ENCODE results near the gene APBB2. TPM values are rescaled to one million over a fixed set of nuclear protein-coding genes. Genes with fewer than 3 reads are reported as not detected.

The APBB2 gene
- total RNA-seq: 100 to 1,000 TPM; 139 to 248 (median 203) TPM

- TF ChIP-seq CTCF (IDR thresholded peaks at IDR 0.05) (peak; percentile 69 to 95 (median 74)), POLR2A (IDR thresholded peaks at IDR 0.05) (peak; percentile 62 to 83), EP300 (IDR thresholded peaks at IDR 0.05) (peak in 1 of 2 donors; percentile 93)
- Histone ChIP-seq H3K27ac (peak within 1 kb of the TSS; percentile 38 to 87 (median 80)), H3K36me3 (no peaks in the 10 kb centered on the region), H3K4me3 (peak within 1 kb of the TSS; percentile 69 to 91 (median 86)), H3K4me1 (peaks cover 0 to 62% (median 12%) of the 10 kb centered on the region in 4 donors), H3K27me3 (no peaks in the 10 kb centered on the region), H3K9me3 (no peaks in the 10 kb centered on the region)
- peak; percentile 83 to 86 for DNase-seq (ENCODE audit: low spot score in 2 of 2)
- 0 to 5% methylated on average over 8 to 59 of the region's 71 CpGs for WGBS, 2 donors
Observed at GRCh38 chr4:41214136-41214824, at the start of gene APBB2. TSS of gene APBB2 (minus strand) at chr4:41214542. CDS start at chr4:41033254, 181,288 bp downstream.

GRCh38 chr4:41262198-41262597 lies 47.9 kb upstream of the APBB2 start:
- 89 to 99% methylated on average over 6 of the region's 6 CpGs for WGBS, 2 donors
- peaks cover 0 to 33% (median 0%) of the 10 kb centered on the region in 3 donors for H3K36me3 ChIP-seq

GRCh38 chr4:41260116-41260733 lies 45.9 kb upstream of the APBB2 start:
- TF ChIP-seq CTCF (IDR thresholded peaks at IDR 0.05) (no peak), POLR2A (IDR thresholded peaks at IDR 0.05) (no peak), EP300 (IDR thresholded peaks at IDR 0.05) (no peak)
- peaks cover 0 to 16% (median 12%) of the 10 kb centered on the region in 4 donors for H3K4me1 ChIP-seq
- no peaks in the 10 kb centered on the region for H3K9me3 ChIP-seq
- 69% methylated on average over 9 of the region's 9 CpGs for WGBS, 2 donors
- no peak overlapping the region for H3K27ac ChIP-seq
- peaks cover 0 to 5% of the 10 kb centered on the region in 2 donors for H3K27me3 ChIP-seq
- H3K4me3 ChIP-seq: no peak overlapping the region
- DNase-seq (ENCODE audit: low spot score in 2 of 2): no peak
- peaks cover 0 to 26% (median 0%) of the 10 kb centered on the region in 3 donors for H3K36me3 ChIP-seq

More at GRCh38 chr4:41262198-41262597, 47.9 kb upstream of the APBB2 start:
- Histone ChIP-seq H3K9me3 (no peaks in the 10 kb centered on the region), H3K4me1 (peaks cover 0 to 9% (median 4%) of the 10 kb centered on the region in 4 donors), H3K27me3 (no peaks in the 10 kb centered on the region), H3K27ac (no peak overlapping the region), H3K4me3 (no peak overlapping the region)
- DNase-seq (ENCODE audit: low spot score in 2 of 2): no peak
- no peak for TF ChIP-seq EP300 (IDR thresholded peaks at IDR 0.05)
- no peak for TF ChIP-seq CTCF (IDR thresholded peaks at IDR 0.05)
- no peak for TF ChIP-seq POLR2A (IDR thresholded peaks at IDR 0.05)

GRCh38 chr4:41258783-41259182 lies 44.4 kb upstream of the APBB2 start:
- WGBS, 2 donors: 54 to 57% methylated on average over 5 of the region's 5 CpGs
- H3K27me3 ChIP-seq: peaks cover 0 to 5% of the 10 kb centered on the region in 2 donors
- TF ChIP-seq CTCF (IDR thresholded peaks at IDR 0.05) (peak in 4 of 5 experiments; percentile 5 to 47 (median 36)), POLR2A (IDR thresholded peaks at IDR 0.05) (no peak), EP300 (IDR thresholded peaks at IDR 0.05) (no peak)

GRCh38 chr4:41257906-41258305 lies 43.6 kb upstream of the APBB2 start:
- Histone ChIP-seq H3K4me3 (peak overlapping the region; percentile 45 to 61 (median 52)), H3K36me3 (peaks cover 0 to 11% (median 0%) of the 10 kb centered on the region in 3 donors), H3K4me1 (peaks cover 0 to 16% (median 12%) of the 10 kb centered on the region in 4 donors), H3K27ac (peak overlapping the region in 1 of 4 donors; percentile 8), H3K27me3 (peaks cover 0 to 5% of the 10 kb centered on the region in 2 donors), H3K9me3 (no peaks in the 10 kb centered on the region)
- no peak for DNase-seq (ENCODE audit: low spot score in 2 of 2)
- WGBS, 2 donors: 44 to 47% methylated on average over 11 of the region's 11 CpGs
- TF ChIP-seq POLR2A (IDR thresholded peaks at IDR 0.05) (no peak), EP300 (IDR thresholded peaks at IDR 0.05) (no peak), CTCF (IDR thresholded peaks at IDR 0.05) (no peak)

More at GRCh38 chr4:41258783-41259182, 44.4 kb upstream of the APBB2 start:
- DNase-seq (ENCODE audit: low spot score in 2 of 2): no peak
- Histone ChIP-seq H3K36me3 (peaks cover 0 to 13% (median 0%) of the 10 kb centered on the region in 3 donors), H3K4me1 (peaks cover 0 to 16% (median 12%) of the 10 kb centered on the region in 4 donors), H3K9me3 (no peaks in the 10 kb centered on the region), H3K4me3 (no peak overlapping the region), H3K27ac (peak overlapping the region in 1 of 4 donors; percentile 39)

Measured in tibial nerve (tissue), 4 donors.